HCT116 (cell line): ENCODE measurements around the gene ORMDL2.

Experiments used
- CTCF ChIP-seq, 3 experiments: fragments of 200-600 bp in 1 of 3; sonication (generic) in 1 of 3; IDR thresholded peaks in 2 of 3; conservative IDR thresholded peaks in 1 of 3; 2 replicates each; pipeline ENCODE4 v1.5.1; 2012 to 2017; ENCODE audit warnings: low read depth in 2 of 3, low read length in 2 of 3, antibody characterized with exemption in 1 of 3, borderline replicate concordance in 1 of 3, control low read depth in 1 of 3, mild to moderate bottlenecking in 1 of 3, mixed read lengths in 1 of 3, mixed run types in 1 of 3, moderate library complexity in 1 of 3; ENCODE audit not compliant: insufficient read depth in 1 of 3
- EZH2phosphoT487 ChIP-seq: fragments of 200-600 bp; IDR thresholded peaks from 2 replicates; pipeline ENCODE4 v1.6.1; 2018; ENCODE audit warnings: antibody characterized with exemption, borderline replicate concordance

- TF ChIP-seq EZH2phosphoT487 = no peak
- peak; percentile 33 to 56 (median 49); a peak in 5 of 6 replicates for TF ChIP-seq CTCF (IDR thresholded peaks at IDR 0.05 in 2 of 3, conservative IDR thresholded peaks at IDR 0.05 in 1 of 3; ENCODE audit: borderline replicate concordance in 1 of 3, insufficient read depth in 1 of 3, low read depth in 2 of 3, low read length in 2 of 3)
These were observed 2.8 kb downstream of the ORMDL2 start for GRCh38 chr12:55820679-55821078.
